DMS79 treated with DMSO at 0.1 percent for 48 hours (cell line): Measurements from ENCODE around the gene UBN2.
"Not testable (repeated sequence)": the region's sequence is repeated elsewhere in the genome, so short reads cannot be mapped to it uniquely, and the experiment has no call there.

ENCODE experiments used
- DNase-seq: peaks from one replicate; lab custom pipeline; 2025; lab: John Stamatoyannopoulos, UW

The UBN2 gene

GRCh38 chr7:139230774-139231512 is at the start of gene UBN2:
Gene UBN2 (plus strand): TSS chr7:139231237. CDS start chr7:139231485, 248 bp downstream.
- peak; percentile 81 for DNase-seq

- DNase-seq = no peak
Measured at GRCh38 chr7:139181404-139181803, 49.6 kb upstream of the UBN2 start.

GRCh38 chr7:139182363-139182762 is 48.7 kb upstream of the UBN2 start:
- no peak for DNase-seq

- no peak for DNase-seq
Measured at GRCh38 chr7:139183251-139183650, 47.8 kb upstream of the UBN2 start.

- DNase-seq = no peak
Measured at GRCh38 chr7:139183878-139184338, 47.1 kb upstream of the UBN2 start.

GRCh38 chr7:139186146-139186545 is 44.9 kb upstream of the UBN2 start:
- no peak for DNase-seq

GRCh38 chr7:139189357-139189756 is 41.7 kb upstream of the UBN2 start:
- DNase-seq = no peak

GRCh38 chr7:139192014-139192706 is 38.9 kb upstream of the UBN2 start:
- no peak for DNase-seq

GRCh38 chr7:139200382-139200781 is 30.7 kb upstream of the UBN2 start:
- DNase-seq = no peak

- DNase-seq = no peak
Measured at GRCh38 chr7:139203992-139204391, 27.0 kb upstream of the UBN2 start.

- no peak for DNase-seq
Measured at GRCh38 chr7:139205843-139206242, 25.2 kb upstream of the UBN2 start.

- DNase-seq = no peak
Measured at GRCh38 chr7:139212133-139212532, 18.9 kb upstream of the UBN2 start.

- not testable (repeated sequence) for DNase-seq
Measured at GRCh38 chr7:139213489-139213888, 17.5 kb upstream of the UBN2 start.

- DNase-seq = no peak
Measured at GRCh38 chr7:139218173-139218572, 12.9 kb upstream of the UBN2 start.

GRCh38 chr7:139224219-139224618 is 6.8 kb upstream of the UBN2 start:
- DNase-seq = no peak

GRCh38 chr7:139224836-139225235 is 6.2 kb upstream of the UBN2 start:
- not testable (repeated sequence) for DNase-seq

- not testable (repeated sequence) for DNase-seq
Measured at GRCh38 chr7:139225286-139226157, 5.5 kb upstream of the UBN2 start.

- DNase-seq = not testable (repeated sequence)
Measured at GRCh38 chr7:139226158-139226515, 4.9 kb upstream of the UBN2 start.

GRCh38 chr7:139226988-139227488 is 4.0 kb upstream of the UBN2 start:
- DNase-seq = not testable (repeated sequence)

GRCh38 chr7:139230023-139230422 is 1.0 kb upstream of the UBN2 start:
- DNase-seq = no peak

- DNase-seq = no peak
Measured at GRCh38 chr7:139230484-139230773, 608 bp upstream of the UBN2 start.
